Activated CD8-positive, alpha-beta memory T cell treated with anti-CD3 and anti-CD28 coated beads for 1 hour (primary cell): ENCODE results near the gene GRK1.
"Not testable (repeated sequence)": the region's sequence is repeated elsewhere in the genome, so short reads cannot be mapped to it uniquely, and the experiment has no call there.

Source experiments
- DNase-seq, 2 donors: peaks; one replicate each; pipeline ENCODE4 v3.0.0-alpha.2; 2020; ENCODE audit warnings: low read depth in 1 of 2; ENCODE audit errors: extremely low read depth in 1 of 2

The GRK1 gene

GRCh38 chr13:113666951-113667701 lies at the start of gene GRK1:
TSS of gene GRK1 (plus strand) at chr13:113667219. CDS start at chr13:113667387, 168 bp downstream.
- no peak for DNase-seq

GRCh38 chr13:113617961-113618360 lies 49.1 kb upstream of the GRK1 start:
- no peak for DNase-seq

- DNase-seq, result no peak
Observed at GRCh38 chr13:113618455-113618854, 48.6 kb upstream of the GRK1 start.

- DNase-seq, result no peak
Observed at GRCh38 chr13:113620036-113620796, 46.8 kb upstream of the GRK1 start.

- DNase-seq, result no peak
Observed at GRCh38 chr13:113621046-113621445, 46.0 kb upstream of the GRK1 start.

GRCh38 chr13:113621498-113621897 lies 45.5 kb upstream of the GRK1 start:
- DNase-seq, result not testable (repeated sequence)

- DNase-seq, result not testable (repeated sequence)
Observed at GRCh38 chr13:113621986-113622550, 45.0 kb upstream of the GRK1 start.

GRCh38 chr13:113622791-113623490 lies 44.1 kb upstream of the GRK1 start:
- no peak for DNase-seq

GRCh38 chr13:113623491-113624234 lies 43.4 kb upstream of the GRK1 start:
- DNase-seq, result no peak

GRCh38 chr13:113624235-113624587 lies 42.8 kb upstream of the GRK1 start:
- DNase-seq, result no peak

- DNase-seq, result not testable (repeated sequence)
Observed at GRCh38 chr13:113624640-113625304, 42.2 kb upstream of the GRK1 start.

- no peak for DNase-seq
Observed at GRCh38 chr13:113625965-113626721, 40.9 kb upstream of the GRK1 start.

- DNase-seq, result no peak
Observed at GRCh38 chr13:113627136-113627535, 39.9 kb upstream of the GRK1 start.

GRCh38 chr13:113628291-113629270 lies 38.4 kb upstream of the GRK1 start:
- DNase-seq, result no peak

- no peak for DNase-seq
Observed at GRCh38 chr13:113629866-113630265, 37.2 kb upstream of the GRK1 start.

GRCh38 chr13:113630296-113630695 lies 36.7 kb upstream of the GRK1 start:
- no peak for DNase-seq

- DNase-seq, result no peak
Observed at GRCh38 chr13:113630804-113631203, 36.2 kb upstream of the GRK1 start.
